ENCODE data around the gene NUDT16L1.

Gene NUDT16L1

GRCh38 chr16:4655801-4656200 lies 37.6 kb upstream of the NUDT16L1 start:
- no peak for TF ChIP-seq MYC (IDR thresholded peaks at IDR 0.05; ENCODE audit: low read depth, low read length)
- TF ChIP-seq POLR2A (IDR thresholded peaks at IDR 0.05; ENCODE audit: extremely low read depth, insufficient read length): no peak
- TF ChIP-seq, protein P1, sequence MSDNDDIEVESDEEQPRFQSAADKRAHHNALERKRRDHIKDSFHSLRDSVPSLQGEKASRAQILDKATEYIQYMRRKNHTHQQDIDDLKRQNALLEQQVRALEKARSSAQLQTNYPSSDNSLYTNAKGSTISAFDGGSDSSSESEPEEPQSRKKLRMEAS (IDR thresholded peaks at IDR 0.05; ENCODE audit: low read depth, low read length): no peak
- TF ChIP-seq, protein P2, sequence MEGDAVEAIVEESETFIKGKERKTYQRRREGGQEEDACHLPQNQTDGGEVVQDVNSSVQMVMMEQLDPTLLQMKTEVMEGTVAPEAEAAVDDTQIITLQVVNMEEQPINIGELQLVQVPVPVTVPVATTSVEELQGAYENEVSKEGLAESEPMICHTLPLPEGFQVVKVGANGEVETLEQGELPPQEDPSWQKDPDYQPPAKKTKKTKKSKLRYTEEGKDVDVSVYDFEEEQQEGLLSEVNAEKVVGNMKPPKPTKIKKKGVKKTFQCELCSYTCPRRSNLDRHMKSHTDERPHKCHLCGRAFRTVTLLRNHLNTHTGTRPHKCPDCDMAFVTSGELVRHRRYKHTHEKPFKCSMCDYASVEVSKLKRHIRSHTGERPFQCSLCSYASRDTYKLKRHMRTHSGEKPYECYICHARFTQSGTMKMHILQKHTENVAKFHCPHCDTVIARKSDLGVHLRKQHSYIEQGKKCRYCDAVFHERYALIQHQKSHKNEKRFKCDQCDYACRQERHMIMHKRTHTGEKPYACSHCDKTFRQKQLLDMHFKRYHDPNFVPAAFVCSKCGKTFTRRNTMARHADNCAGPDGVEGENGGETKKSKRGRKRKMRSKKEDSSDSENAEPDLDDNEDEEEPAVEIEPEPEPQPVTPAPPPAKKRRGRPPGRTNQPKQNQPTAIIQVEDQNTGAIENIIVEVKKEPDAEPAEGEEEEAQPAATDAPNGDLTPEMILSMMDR (IDR thresholded peaks at IDR 0.05; ENCODE audit: low read depth, low read length): no peak
- no peak for DNase-seq (ENCODE audit: low read depth)
- no peak overlapping the region for H3K4me3 ChIP-seq (ENCODE audit: low read depth, low read length)

- no peak overlapping the region for H3K4me3 ChIP-seq (ENCODE audit: low read depth, low read length)
- no peak for TF ChIP-seq MYC (IDR thresholded peaks at IDR 0.05; ENCODE audit: low read depth, low read length)
- TF ChIP-seq, protein P1 (IDR thresholded peaks at IDR 0.05; ENCODE audit: low read depth, low read length): no peak
- no peak for DNase-seq (ENCODE audit: low read depth)
These were observed 37.1 kb upstream of the NUDT16L1 start for GRCh38 chr16:4656221-4656620.

DNA sequence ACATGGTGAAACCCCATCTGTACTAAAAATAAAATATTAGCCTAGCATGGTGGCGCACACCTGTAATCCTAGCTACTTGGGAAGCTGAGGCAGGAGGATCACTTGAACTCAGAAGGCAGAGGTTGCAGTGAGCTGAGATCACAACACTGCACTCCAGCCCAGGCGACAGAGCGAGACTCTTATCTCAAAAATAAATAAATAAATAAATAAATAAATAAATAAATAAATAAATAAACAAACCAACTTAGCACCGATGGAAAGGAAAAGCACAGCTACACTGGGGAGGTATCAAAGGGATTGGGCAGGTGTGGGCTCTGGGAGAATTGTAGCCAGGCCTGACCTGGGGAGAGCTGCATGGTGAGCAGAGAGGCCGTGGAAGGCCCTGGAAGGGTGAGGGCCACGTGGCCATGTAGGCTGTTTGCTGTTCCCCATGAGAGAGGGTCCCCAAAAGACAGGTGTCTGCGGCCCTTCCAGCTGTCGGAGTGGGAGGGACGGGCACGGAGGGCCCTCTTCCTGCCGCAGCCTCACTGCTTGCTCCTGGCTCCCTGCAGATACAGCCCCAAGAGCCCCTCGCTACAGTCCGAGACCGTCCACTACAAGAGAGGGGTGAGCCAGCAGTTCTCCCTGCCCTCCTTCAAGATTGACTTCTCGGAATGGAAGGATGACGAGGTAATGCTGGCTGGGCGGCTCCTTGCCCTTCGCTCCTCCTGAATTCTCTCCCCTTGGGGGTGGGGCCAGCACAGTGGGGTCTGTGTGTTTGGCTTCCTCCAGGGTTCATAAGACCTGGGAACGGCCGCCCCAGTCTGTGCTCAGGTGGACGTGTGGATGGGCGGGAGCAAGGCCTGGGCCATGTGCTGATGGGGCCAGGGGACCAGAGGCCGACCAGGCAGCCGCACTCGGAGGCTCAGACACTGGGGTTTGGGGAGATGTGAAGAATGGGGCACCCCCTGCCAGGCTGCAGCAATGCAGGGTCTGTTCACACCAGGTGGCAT lies 36.4 kb upstream of the NUDT16L1 start:
- TF ChIP-seq POLR2A (IDR thresholded peaks at IDR 0.05; ENCODE audit: extremely low read depth, insufficient read length) (no peak), MYC (IDR thresholded peaks at IDR 0.05; ENCODE audit: low read depth, low read length) (no peak)
- TF ChIP-seq, protein P2 (IDR thresholded peaks at IDR 0.05; ENCODE audit: low read depth, low read length): no peak
- TF ChIP-seq, protein P1 (IDR thresholded peaks at IDR 0.05; ENCODE audit: low read depth, low read length): no peak
- H3K4me3 ChIP-seq (ENCODE audit: low read depth, low read length): no peak overlapping the region
- DNase-seq (ENCODE audit: low read depth): no peak

DNA sequence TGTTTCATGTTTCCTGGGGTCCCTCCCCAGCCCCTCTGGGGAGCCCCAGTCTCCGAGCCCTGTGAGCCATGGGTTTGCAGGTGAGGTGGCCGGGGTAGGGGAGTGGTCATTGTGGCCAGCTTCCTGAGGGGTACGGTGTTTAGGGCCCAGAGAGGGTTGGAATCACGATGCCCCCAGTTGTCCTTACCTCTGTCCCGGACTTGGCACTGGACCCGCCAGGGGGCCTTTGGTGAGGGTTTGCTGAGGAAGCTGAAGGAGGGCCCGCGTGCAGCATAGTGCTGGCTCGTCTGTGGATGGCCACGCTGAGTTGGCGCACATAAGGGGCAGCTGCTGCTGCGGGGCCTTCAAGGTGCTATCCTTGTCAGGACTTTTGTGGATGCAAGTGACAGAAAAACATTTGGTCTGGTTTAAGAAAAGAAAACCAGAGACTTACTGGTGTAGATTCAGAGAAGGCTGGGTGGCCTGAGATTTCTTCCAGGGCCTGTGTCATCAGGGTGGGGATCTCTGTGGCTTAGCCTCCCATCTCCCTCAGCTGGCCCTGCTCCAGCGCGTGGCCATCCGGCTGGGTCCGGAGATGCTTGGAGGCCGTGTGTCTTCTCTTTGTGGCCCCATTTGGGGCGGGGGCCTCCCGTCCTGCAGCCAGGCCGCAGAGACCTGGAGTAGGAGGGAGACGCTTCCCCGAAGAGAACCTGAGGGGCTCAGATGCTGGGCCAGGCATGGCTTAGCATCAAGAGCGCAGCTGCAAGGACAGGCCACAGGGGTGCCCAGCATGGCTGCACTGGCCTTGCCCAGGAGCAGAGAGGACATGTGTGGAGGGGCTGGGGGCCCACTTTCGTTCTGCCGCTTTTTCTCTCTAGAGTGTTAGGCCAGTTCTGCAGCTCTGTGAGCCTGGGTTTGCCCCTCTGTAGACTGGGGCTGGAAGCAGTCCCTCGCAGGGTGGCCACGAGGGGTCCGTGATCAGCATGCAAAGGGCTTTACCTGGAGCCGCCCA lies 33.7 kb upstream of the NUDT16L1 start:
- TF ChIP-seq, protein P2 (IDR thresholded peaks at IDR 0.05; ENCODE audit: low read depth, low read length): no peak
- TF ChIP-seq, protein P1 (IDR thresholded peaks at IDR 0.05; ENCODE audit: low read depth, low read length): no peak
- TF ChIP-seq POLR2A (IDR thresholded peaks at IDR 0.05; ENCODE audit: extremely low read depth, insufficient read length) (no peak), MYC (IDR thresholded peaks at IDR 0.05; ENCODE audit: low read depth, low read length) (no peak)
- DNase-seq (ENCODE audit: low read depth): no peak
- no peak overlapping the region for H3K4me3 ChIP-seq (ENCODE audit: low read depth, low read length)

- no peak for DNase-seq (ENCODE audit: low read depth)
- TF ChIP-seq, protein P2 (IDR thresholded peaks at IDR 0.05; ENCODE audit: low read depth, low read length): no peak
- TF ChIP-seq MYC (IDR thresholded peaks at IDR 0.05; ENCODE audit: low read depth, low read length) (no peak), POLR2A (IDR thresholded peaks at IDR 0.05; ENCODE audit: extremely low read depth, insufficient read length) (no peak)
- TF ChIP-seq, protein P1 (IDR thresholded peaks at IDR 0.05; ENCODE audit: low read depth, low read length): no peak
- H3K4me3 ChIP-seq (ENCODE audit: low read depth, low read length): no peak overlapping the region
These were observed 32.8 kb upstream of the NUDT16L1 start for GRCh38 chr16:4660454-4661007.
